ENCODE measurements around the gene CLASRP.

- TF ChIP-seq CTCF (conservative IDR thresholded peaks at IDR 0.05) (no peak), ZFX (IDR thresholded peaks at IDR 0.05) (no peak)
These were observed 3.1 kb upstream of the CLASRP start for GRCh38 chr19:45035755-45036154.

All from C4-2B (cell line).